Mammary epithelial cell (primary cell): ENCODE results near the gene FAM3B.

Source experiments
- CTCF ChIP-seq, 2 donors: IDR thresholded peaks in 1 of 2; conservative IDR thresholded peaks in 1 of 2; 2 replicates each; pipeline ENCODE4 v1.5.1; 2011 to 2012; ENCODE audit warnings: inconsistent platforms in 2 of 2, low read length in 2 of 2, mild to moderate bottlenecking in 2 of 2, control low read depth in 1 of 2, low read depth in 1 of 2; ENCODE audit not compliant: insufficient read depth in 1 of 2; ENCODE audit errors: extremely low read depth in 1 of 2
- EZH2 ChIP-seq: IDR thresholded peaks from 2 replicates; pipeline ENCODE4 v1.6.1; 2012; ENCODE audit warnings: low read length, inconsistent platforms, borderline replicate concordance

- TF ChIP-seq CTCF (conservative IDR thresholded peaks at IDR 0.05 in 1 of 2, IDR thresholded peaks at IDR 0.05 in 1 of 2; ENCODE audit: extremely low read depth in 1 of 2, insufficient read depth in 1 of 2, low read depth in 1 of 2, low read length in 2 of 2) (no peak), EZH2 (no peak)
Observed at GRCh38 chr21:41346758-41347157, 30.2 kb downstream of the FAM3B start.
